ENCODE data around the gene MRPL10. TPM values are rescaled to one million over a fixed set of nuclear protein-coding genes. Genes with fewer than 3 reads are reported as not detected.

MRPL10 gene
- total RNA-seq, 1 donor from 2014 or later: 14.0 TPM

- H3K36me3 ChIP-seq (ENCODE audit: control insufficient read depth, insufficient read depth, low read length): peaks cover 14% of the 10 kb centered on the region
- no peak for FAIRE-seq
These were observed 23.9 kb downstream of the MRPL10 start for GRCh38 chr17:47807421-47807820.

GRCh38 chr17:47806913-47807255 is 24.5 kb downstream of the MRPL10 start:
- peaks cover 14% of the 10 kb centered on the region for H3K36me3 ChIP-seq (ENCODE audit: control insufficient read depth, insufficient read depth, low read length)
- DNase-seq (ENCODE audit: low read depth): no peak
- no peak overlapping the region for H3K4me3 ChIP-seq (ENCODE audit: low read depth, low read length)
- H3K27me3 ChIP-seq (ENCODE audit: control insufficient read depth, insufficient read depth, low read length): peaks cover 5% of the 10 kb centered on the region
- TF ChIP-seq CTCF (IDR thresholded peaks at IDR 0.05; ENCODE audit: insufficient read depth, low read length, severe bottlenecking): no peak
- FAIRE-seq: no peak

More at GRCh38 chr17:47807421-47807820, 23.9 kb downstream of the MRPL10 start:
- no peak for TF ChIP-seq CTCF (IDR thresholded peaks at IDR 0.05; ENCODE audit: insufficient read depth, low read length, severe bottlenecking)
- DNase-seq (ENCODE audit: low read depth): no peak
- Histone ChIP-seq H3K4me3 (ENCODE audit: low read depth, low read length) (no peak overlapping the region), H3K27me3 (ENCODE audit: control insufficient read depth, insufficient read depth, low read length) (peaks cover 5% of the 10 kb centered on the region)

GRCh38 chr17:47806026-47806912 is 25.1 kb downstream of the MRPL10 start:
- FAIRE-seq: no peak
- DNase-seq (ENCODE audit: low read depth): no peak
- TF ChIP-seq CTCF (IDR thresholded peaks at IDR 0.05; ENCODE audit: insufficient read depth, low read length, severe bottlenecking): no peak

GRCh38 chr17:47804461-47804860 is 26.9 kb downstream of the MRPL10 start:
- FAIRE-seq: no peak
- TF ChIP-seq CTCF (IDR thresholded peaks at IDR 0.05; ENCODE audit: insufficient read depth, low read length, severe bottlenecking): no peak
- DNase-seq (ENCODE audit: low read depth): no peak
- Histone ChIP-seq H3K36me3 (ENCODE audit: control insufficient read depth, insufficient read depth, low read length) (peaks cover 14% of the 10 kb centered on the region), H3K27me3 (ENCODE audit: control insufficient read depth, insufficient read depth, low read length) (peaks cover 5% of the 10 kb centered on the region), H3K4me3 (ENCODE audit: low read depth, low read length) (no peak overlapping the region)

More at GRCh38 chr17:47806026-47806912, 25.1 kb downstream of the MRPL10 start:
- no peak overlapping the region for H3K4me3 ChIP-seq (ENCODE audit: low read depth, low read length)
- peaks cover 5% of the 10 kb centered on the region for H3K27me3 ChIP-seq (ENCODE audit: control insufficient read depth, insufficient read depth, low read length)
- H3K36me3 ChIP-seq (ENCODE audit: control insufficient read depth, insufficient read depth, low read length): peaks cover 14% of the 10 kb centered on the region

- no peak for TF ChIP-seq CTCF (IDR thresholded peaks at IDR 0.05; ENCODE audit: insufficient read depth, low read length, severe bottlenecking)
- FAIRE-seq (no peak), DNase-seq (ENCODE audit: low read depth) (no peak)
- Histone ChIP-seq H3K4me3 (ENCODE audit: low read depth, low read length) (no peak overlapping the region), H3K36me3 (ENCODE audit: control insufficient read depth, insufficient read depth, low read length) (peaks cover 13% of the 10 kb centered on the region), H3K27me3 (ENCODE audit: control insufficient read depth, insufficient read depth, low read length) (peaks cover 5% of the 10 kb centered on the region)
These were observed 27.6 kb downstream of the MRPL10 start for GRCh38 chr17:47803751-47804150.
